ENCODE data around the gene BTF3L4.
"Not testable (repeated sequence)": the region's sequence is repeated elsewhere in the genome, so short reads cannot be mapped to it uniquely, and the experiment has no call there.

Gene BTF3L4

DNA sequence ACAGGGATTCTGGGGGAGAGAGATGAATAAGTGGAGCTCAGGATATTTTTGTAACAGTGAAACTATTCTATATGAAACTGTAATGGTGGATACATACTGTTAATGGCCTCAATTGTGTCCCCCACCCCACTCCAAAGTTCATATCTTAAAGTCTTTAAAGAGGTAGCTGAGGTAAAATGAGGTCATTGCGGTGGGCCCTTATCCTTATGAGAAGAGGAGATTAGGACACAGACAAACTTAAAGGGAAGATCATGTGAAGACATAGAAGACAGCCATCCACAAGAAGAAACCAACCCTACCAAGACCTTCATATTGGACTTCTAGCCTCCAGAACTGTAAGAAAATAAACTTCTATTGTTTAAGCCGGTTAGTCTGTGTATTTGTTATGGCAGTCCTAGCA is 10.9 kb upstream of the BTF3L4 start:
- TF ChIP-seq CTCF (IDR thresholded peaks at IDR 0.05; ENCODE audit: extremely low read depth, missing control alignments) = no peak
- no peak for DNase-seq (ENCODE audit: low spot score)

DNA sequence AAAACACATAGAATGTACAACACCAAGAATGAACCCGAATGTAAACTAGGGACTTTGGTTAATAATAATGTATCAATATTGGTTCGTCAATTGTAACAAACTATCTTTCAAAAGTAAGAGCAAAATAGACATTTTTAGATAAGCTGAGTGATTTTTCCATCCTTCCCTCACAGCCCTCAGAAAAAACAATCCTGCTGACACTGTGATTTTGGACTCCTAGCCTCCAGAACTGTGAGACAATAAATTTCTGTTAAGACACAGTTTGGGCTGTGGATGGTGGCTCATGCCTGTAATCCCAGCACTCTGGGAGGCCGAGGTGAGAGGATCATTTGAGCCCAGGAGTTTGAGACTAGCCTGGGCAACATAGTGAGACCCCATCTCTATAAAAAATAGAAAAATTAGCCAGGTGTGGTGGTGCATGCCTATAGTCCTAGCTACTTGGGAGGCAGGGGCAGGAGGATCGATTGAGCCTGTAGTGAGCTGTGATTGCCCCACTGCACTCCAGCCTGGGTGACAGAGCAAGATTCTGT is 10.4 kb upstream of the BTF3L4 start:
- not testable (repeated sequence) for DNase-seq (ENCODE audit: low spot score)

GRCh38 chr1:52049337-52049736 is 6.8 kb upstream of the BTF3L4 start:
- not testable (repeated sequence) for DNase-seq (ENCODE audit: low spot score)

DNA sequence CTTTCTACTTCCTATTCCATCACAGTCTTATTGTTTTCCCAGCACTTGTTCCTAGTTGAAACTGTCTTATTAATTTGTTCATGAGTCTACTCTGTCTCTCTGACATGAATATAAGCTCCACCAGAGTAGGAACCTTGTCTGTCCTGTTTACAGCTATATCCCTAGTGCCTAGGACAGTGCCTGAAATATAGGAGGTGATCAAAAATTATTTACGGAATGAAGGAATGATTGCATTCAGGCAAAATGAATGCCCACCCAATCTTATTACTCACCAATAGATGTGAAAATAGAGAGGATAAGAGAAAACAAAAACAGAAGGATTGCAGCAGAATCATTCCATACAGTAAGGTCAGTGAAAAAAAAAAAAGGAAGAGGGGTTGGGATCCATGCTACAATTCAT is 2.2 kb upstream of the BTF3L4 start:
- TF ChIP-seq CTCF (IDR thresholded peaks at IDR 0.05; ENCODE audit: extremely low read depth, missing control alignments) = no peak
- no peak for DNase-seq (ENCODE audit: low spot score)

DNA sequence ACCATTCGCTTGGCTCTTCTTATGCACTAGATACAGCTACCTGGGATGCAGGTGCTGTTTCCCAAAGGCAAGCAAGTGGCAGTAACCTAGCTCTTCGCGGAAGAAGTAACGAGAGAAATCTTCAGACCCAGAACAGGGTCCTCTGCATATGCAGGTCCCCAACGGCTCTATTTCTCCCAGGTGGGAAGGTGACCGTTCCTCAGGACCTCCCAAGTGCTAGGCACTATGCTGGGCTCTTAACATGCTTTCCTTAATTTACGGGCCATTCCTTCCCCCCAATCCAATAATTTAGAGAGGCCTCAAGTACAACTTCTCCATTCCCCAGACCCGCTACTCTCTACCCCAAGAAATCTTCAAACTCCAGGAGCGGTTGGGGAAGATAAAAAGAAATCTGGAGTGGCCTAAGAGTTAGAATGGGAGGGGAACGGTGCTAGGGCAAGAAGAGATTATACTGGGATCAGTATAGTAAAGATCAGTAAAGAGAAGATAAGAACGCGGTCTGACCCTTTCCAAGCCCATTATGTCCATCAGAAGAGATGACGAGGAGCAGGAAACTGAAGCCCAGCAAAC is 1.5 kb upstream of the BTF3L4 start:
- no peak for DNase-seq (ENCODE audit: low spot score)
- no peak for TF ChIP-seq CTCF (IDR thresholded peaks at IDR 0.05; ENCODE audit: extremely low read depth, missing control alignments)

- TF ChIP-seq CTCF (IDR thresholded peaks at IDR 0.05; ENCODE audit: extremely low read depth, missing control alignments) = no peak
- DNase-seq (ENCODE audit: low spot score) = peak; percentile 81
These were observed 829 bp upstream of the BTF3L4 start, which contains the start of gene TXNDC12 for GRCh38 chr1:52055066-52055865. Gene TXNDC12, minus strand, starts transcription at chr1:52055191. Its CDS starts 95 bp downstream, at chr1:52055096.

DNA sequence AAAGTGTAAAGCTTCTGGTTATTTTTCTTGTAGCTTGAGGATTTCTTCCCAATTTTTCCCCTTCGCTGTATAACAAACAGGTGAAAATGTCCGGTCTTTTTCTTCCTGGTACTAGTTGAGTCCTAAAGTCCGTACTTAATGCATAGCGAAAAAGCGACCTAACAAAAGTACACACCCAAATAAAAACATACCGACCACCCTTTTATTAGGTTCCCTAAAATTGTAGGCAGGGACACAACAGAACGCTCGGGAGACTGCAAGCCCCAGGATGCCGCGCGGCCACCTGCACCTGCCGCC is 281 bp upstream of the BTF3L4 start:
- TF ChIP-seq CTCF (IDR thresholded peaks at IDR 0.05; ENCODE audit: extremely low read depth, missing control alignments) = no peak
- no peak for DNase-seq (ENCODE audit: low spot score)

GRCh38 chr1:52056937-52057231 is 789 bp downstream of the BTF3L4 start:
- TF ChIP-seq CTCF (IDR thresholded peaks at IDR 0.05; ENCODE audit: extremely low read depth, missing control alignments) = no peak
- no peak for DNase-seq (ENCODE audit: low spot score)

Data from GM20000 (cell line).